Sigmoid colon (tissue), 7 donors: ENCODE data around the gene CFTR. TPM values are rescaled to one million over a fixed set of nuclear protein-coding genes. Genes with fewer than 3 reads are reported as not detected.

Experiments used
- DNase-seq: peaks from one replicate; pipeline ENCODE4 v3.0.0-alpha.2; 2019
- H3K27ac ChIP-seq, 4 donors: fragments of 200-600 bp; sonication (generic); one replicate each; pipeline ENCODE4 v1.5.1; 2016 to 2019; ENCODE audit warnings: mild to moderate bottlenecking in 1 of 4
- H3K27me3 ChIP-seq, 3 donors: fragments of 200-600 bp; sonication (generic); one replicate each; pipeline ENCODE4 v1.5.1; 2019; ENCODE audit warnings: mild to moderate bottlenecking in 1 of 3
- H3K36me3 ChIP-seq, 4 donors: fragments of 200-600 bp; sonication (generic); one replicate each; pipeline ENCODE4 v1.5.1; 2016 to 2019
- H3K4me1 ChIP-seq, 4 donors: fragments of 200-600 bp; sonication (generic); one replicate each; pipeline ENCODE4 v1.5.1; 2017 to 2019
- H3K4me3 ChIP-seq, 4 donors: fragments of 200-600 bp; sonication (generic); one replicate each; pipeline ENCODE4 v1.5.1; 2017 to 2019; ENCODE audit warnings: mild to moderate bottlenecking in 2 of 4, moderate library complexity in 1 of 4
- H3K9me3 ChIP-seq, 4 donors: fragments of 200-600 bp in 3 of 4; sonication (generic) in 3 of 4; one replicate each; pipeline versions ENCODE4 v1.5.1 to v1.6.1; 2013 to 2019
- EP300 ChIP-seq, 4 donors: sonication (generic); formaldehyde crosslinking; IDR thresholded peaks; one replicate each; pipeline ENCODE4 v1.6.1; 2017; ENCODE audit warnings: antibody characterized with exemption in 4 of 4
- POLR2A ChIP-seq, 2 donors: fragments of 450-650 bp; IDR thresholded peaks; one replicate each; pipeline ENCODE4 v1.6.1; 2016; ENCODE audit warnings: antibody characterized with exemption in 2 of 2, mild to moderate bottlenecking in 2 of 2, moderate library complexity in 2 of 2
- POLR2AphosphoS5 ChIP-seq, 4 donors: sonication (generic); formaldehyde crosslinking; IDR thresholded peaks; one replicate each; pipeline ENCODE4 v1.6.1; 2017; ENCODE audit warnings: antibody characterized with exemption in 4 of 4
- WGBS, 2 donors: extraction: QIAGEN DNeasy Blood & Tissue Kit; methylation state at CpG; one replicate each; pipeline ENCODE4 v1.1.7; 2013; 5-methylcytosine and 5-hydroxymethylcytosine counted together
- intact Hi-C: fragments of 100-400 bp; cut with DNase I; formaldehyde crosslinking; loops from one replicate; pipeline ENCODE4 v1.15.1; 2023
- polyA plus RNA-seq, 3 donors: library from polyadenylated mRNA; stranded (reverse); fragments of 200-250 nt; gene quantifications; one replicate each; pipeline ENCODE4 v1.2.3, GENCODE V29; 2013
- total RNA-seq, 4 donors: library from RNA; depleted of rRNA; stranded (reverse); fragments of >200 nt; gene quantifications; one replicate each; pipeline ENCODE4 v1.1.0, GENCODE V29; 2016
- TF ChIP-seq, protein P1 (sequence below), 4 experiments: fragments of 450-650 bp in 3 of 4; fragments of 200-600 bp in 1 of 4; IDR thresholded peaks; one replicate each; pipeline ENCODE4 v1.5.1; 2016 to 2019; ENCODE audit warnings: antibody characterized with exemption in 4 of 4, mild to moderate bottlenecking in 3 of 4, moderate library complexity in 2 of 4
- donor health status: healthy with polysubstance abuse.
- donor health status: Bipolar disorder and iron deficiency.
- donor health status: healthy.

The CFTR gene
- total and polyA plus RNA-seq, 7 donors, result under 0.01 to 39.9 (median 3.4) TPM; not detected in 1

DNA sequence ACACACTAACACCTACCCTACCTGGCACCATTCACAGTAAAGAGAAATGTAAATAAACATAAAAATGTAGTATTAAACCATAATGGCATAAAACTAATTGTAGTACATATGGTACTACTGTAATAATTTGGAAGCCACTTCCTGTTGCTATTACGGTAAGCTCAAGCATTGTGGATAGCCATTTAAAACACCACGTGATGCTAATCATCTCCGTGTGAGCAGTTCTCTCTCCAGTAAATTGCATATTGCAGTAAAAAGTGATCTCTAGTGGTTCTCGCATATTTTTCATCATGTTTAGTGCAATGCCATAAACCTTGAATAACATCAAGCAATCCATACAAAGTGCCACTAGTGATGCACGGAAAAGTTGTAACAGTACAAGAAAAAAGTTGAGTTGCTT, 75.4 kb downstream of the CFTR start:
- no peak overlapping the region for H3K4me3 ChIP-seq
- no peaks in the 10 kb centered on the region for H3K4me1 ChIP-seq
- no peaks in the 10 kb centered on the region for H3K27me3 ChIP-seq
- intact Hi-C loops, result loop anchor here (10.0 kb wide), 1 partner anchor 60 kb away; no protein-coding TSS in a partner anchor
- TF ChIP-seq POLR2A (IDR thresholded peaks at IDR 0.05) (no peak), POLR2AphosphoS5 (IDR thresholded peaks at IDR 0.05) (no peak), EP300 (IDR thresholded peaks at IDR 0.05) (no peak)
- TF ChIP-seq, protein P1, sequence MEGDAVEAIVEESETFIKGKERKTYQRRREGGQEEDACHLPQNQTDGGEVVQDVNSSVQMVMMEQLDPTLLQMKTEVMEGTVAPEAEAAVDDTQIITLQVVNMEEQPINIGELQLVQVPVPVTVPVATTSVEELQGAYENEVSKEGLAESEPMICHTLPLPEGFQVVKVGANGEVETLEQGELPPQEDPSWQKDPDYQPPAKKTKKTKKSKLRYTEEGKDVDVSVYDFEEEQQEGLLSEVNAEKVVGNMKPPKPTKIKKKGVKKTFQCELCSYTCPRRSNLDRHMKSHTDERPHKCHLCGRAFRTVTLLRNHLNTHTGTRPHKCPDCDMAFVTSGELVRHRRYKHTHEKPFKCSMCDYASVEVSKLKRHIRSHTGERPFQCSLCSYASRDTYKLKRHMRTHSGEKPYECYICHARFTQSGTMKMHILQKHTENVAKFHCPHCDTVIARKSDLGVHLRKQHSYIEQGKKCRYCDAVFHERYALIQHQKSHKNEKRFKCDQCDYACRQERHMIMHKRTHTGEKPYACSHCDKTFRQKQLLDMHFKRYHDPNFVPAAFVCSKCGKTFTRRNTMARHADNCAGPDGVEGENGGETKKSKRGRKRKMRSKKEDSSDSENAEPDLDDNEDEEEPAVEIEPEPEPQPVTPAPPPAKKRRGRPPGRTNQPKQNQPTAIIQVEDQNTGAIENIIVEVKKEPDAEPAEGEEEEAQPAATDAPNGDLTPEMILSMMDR (IDR thresholded peaks at IDR 0.05), result no peak
- no peaks in the 10 kb centered on the region for H3K36me3 ChIP-seq
- no peaks in the 10 kb centered on the region for H3K9me3 ChIP-seq
- 24 to 70% methylated on average over 5 of the region's 5 CpGs for WGBS, 2 donors
- no peak overlapping the region for H3K27ac ChIP-seq
- no peak for DNase-seq

GRCh38 chr7:117559391-117559790, 79.6 kb downstream of the CFTR start:
- H3K9me3 ChIP-seq, result no peaks in the 10 kb centered on the region
- no peak overlapping the region for H3K4me3 ChIP-seq
- TF ChIP-seq EP300 (IDR thresholded peaks at IDR 0.05), result no peak
- TF ChIP-seq, protein P1 (IDR thresholded peaks at IDR 0.05), result no peak
- TF ChIP-seq POLR2AphosphoS5 (IDR thresholded peaks at IDR 0.05), result no peak
- TF ChIP-seq POLR2A (IDR thresholded peaks at IDR 0.05), result no peak
- DNase-seq, result no peak
- H3K4me1 ChIP-seq, result no peaks in the 10 kb centered on the region
- no peaks in the 10 kb centered on the region for H3K36me3 ChIP-seq
- WGBS, 2 donors, result 95 to 96% methylated on average over 3 of the region's 3 CpGs
- intact Hi-C loops, result loop anchor here (10.0 kb wide), 1 partner anchor 65 kb away; no protein-coding TSS in a partner anchor
- no peaks in the 10 kb centered on the region for H3K27me3 ChIP-seq
- H3K27ac ChIP-seq, result no peak overlapping the region

DNA sequence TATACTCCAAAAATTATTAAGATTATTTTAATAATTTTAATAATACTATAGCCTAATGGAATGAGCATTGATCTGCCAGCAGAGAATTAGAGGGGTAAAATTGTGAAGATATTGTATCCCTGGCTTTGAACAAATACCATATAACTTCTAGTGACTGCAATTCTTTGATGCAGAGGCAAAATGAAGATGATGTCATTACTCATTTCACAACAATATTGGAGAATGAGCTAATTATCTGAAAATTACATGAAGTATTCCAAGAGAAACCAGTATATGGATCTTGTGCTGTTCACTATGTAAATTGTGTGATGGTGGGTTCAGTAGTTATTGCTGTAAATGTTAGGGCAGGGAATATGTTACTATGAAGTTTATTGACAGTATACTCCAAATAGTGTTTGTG, 80.2 kb downstream of the CFTR start:
- TF ChIP-seq POLR2AphosphoS5 (IDR thresholded peaks at IDR 0.05) (no peak), POLR2A (IDR thresholded peaks at IDR 0.05) (no peak)
- TF ChIP-seq, protein P1 (IDR thresholded peaks at IDR 0.05), result no peak
- Histone ChIP-seq H3K27ac (no peak overlapping the region), H3K9me3 (no peaks in the 10 kb centered on the region), H3K4me3 (no peak overlapping the region), H3K36me3 (no peaks in the 10 kb centered on the region), H3K27me3 (no peaks in the 10 kb centered on the region), H3K4me1 (no peaks in the 10 kb centered on the region)
- intact Hi-C loops, result no loop called here
- DNase-seq, result no peak

DNA sequence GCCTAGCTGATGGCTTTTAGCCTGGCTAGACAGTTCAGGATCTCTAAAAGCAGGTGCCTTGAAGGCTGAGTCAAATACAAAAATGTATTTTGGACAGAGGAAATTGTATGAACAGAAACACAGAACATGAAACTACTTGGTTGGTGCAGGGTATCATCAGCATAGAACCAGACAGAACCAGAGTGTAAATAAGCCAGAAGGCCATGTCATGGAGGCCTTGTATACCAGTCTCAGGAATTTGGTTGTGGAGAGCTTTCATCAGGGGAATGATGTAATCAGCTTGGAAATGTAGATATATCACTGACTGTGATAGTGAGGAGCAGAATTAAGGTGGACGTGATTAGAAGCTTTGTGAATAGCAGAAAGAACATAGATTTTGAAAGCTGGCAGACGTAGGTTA, 82.9 kb downstream of the CFTR start:
- H3K27me3 ChIP-seq, result no peaks in the 10 kb centered on the region
- H3K9me3 ChIP-seq, result no peaks in the 10 kb centered on the region
- no peaks in the 10 kb centered on the region for H3K36me3 ChIP-seq
- no peak for DNase-seq
- intact Hi-C loops, result no loop called here
- H3K27ac ChIP-seq, result no peak overlapping the region
- no peaks in the 10 kb centered on the region for H3K4me1 ChIP-seq
- WGBS, 2 donors, result 88 to 90% methylated on average over 2 of the region's 2 CpGs
- H3K4me3 ChIP-seq, result no peak overlapping the region
- TF ChIP-seq, protein P1 (IDR thresholded peaks at IDR 0.05), result no peak
- TF ChIP-seq EP300 (IDR thresholded peaks at IDR 0.05) (no peak), POLR2AphosphoS5 (IDR thresholded peaks at IDR 0.05) (no peak), POLR2A (IDR thresholded peaks at IDR 0.05) (no peak)

- no peaks in the 10 kb centered on the region for H3K27me3 ChIP-seq
- H3K36me3 ChIP-seq, result no peaks in the 10 kb centered on the region
- no peak for DNase-seq
- H3K4me1 ChIP-seq, result no peaks in the 10 kb centered on the region
- 64 to 66% methylated on average over 3 of the region's 3 CpGs for WGBS, 2 donors
- no peak overlapping the region for H3K27ac ChIP-seq
- TF ChIP-seq EP300 (IDR thresholded peaks at IDR 0.05) (no peak), POLR2AphosphoS5 (IDR thresholded peaks at IDR 0.05) (no peak), POLR2A (IDR thresholded peaks at IDR 0.05) (no peak)
- TF ChIP-seq, protein P1 (IDR thresholded peaks at IDR 0.05), result no peak
- H3K4me3 ChIP-seq, result no peak overlapping the region
- H3K9me3 ChIP-seq, result no peaks in the 10 kb centered on the region
- intact Hi-C loops, result no loop called here
These were observed 84.3 kb downstream of the CFTR start for GRCh38 chr7:117564080-117564479.
